H1 (cell line): Measurements from ENCODE around the gene HIPK1. TPM values are rescaled to one million over a fixed set of nuclear protein-coding genes. Genes with fewer than 3 reads are reported as not detected.

Source experiments
- CBX5 ChIP-seq: fragments of 300-800, 300-1000 bp; sonication (generic); IDR thresholded peaks from 2 replicates; pipeline ENCODE4 v1.7.1; 2016; ENCODE audit warnings: antibody characterized with exemption, low read length, low read depth
- CTBP2 ChIP-seq: IDR thresholded peaks from 2 replicates; pipeline ENCODE4 v1.7.0; 2011; ENCODE audit warnings: borderline replicate concordance, mild to moderate bottlenecking, moderate library complexity, mixed read lengths, low read length; ENCODE audit not compliant: insufficient read depth, insufficient read length
- GTF2F1 ChIP-seq: IDR thresholded peaks from 2 replicates; pipeline ENCODE4 v1.6.1; 2012; ENCODE audit warnings: low read depth, low read length, improper control_type of control experiment, borderline replicate concordance
- MAFK ChIP-seq: IDR thresholded peaks from 2 replicates; pipeline ENCODE4 v1.6.1; 2012; ENCODE audit warnings: low read depth, mild to moderate bottlenecking, improper control_type of control experiment, low read length
- NANOG ChIP-seq: IDR thresholded peaks from 2 replicates; pipeline ENCODE4 v1.6.1; 2011; ENCODE audit warnings: low read length, low read depth, mild to moderate bottlenecking, inconsistent platforms; ENCODE audit not compliant: insufficient read depth, poor library complexity, severe bottlenecking
- TAF1 ChIP-seq: IDR thresholded peaks from 2 replicates; pipeline ENCODE4 v1.6.1; 2011; ENCODE audit warnings: mild to moderate bottlenecking, low read depth, low read length
- TEAD4 ChIP-seq: IDR thresholded peaks from 2 replicates; pipeline ENCODE4 v1.6.1; 2012; ENCODE audit warnings: low read depth, low read length, inconsistent platforms, mixed read lengths
- polyA plus RNA-seq, 7 experiments: library from polyadenylated mRNA; depleted of rRNA in 3 of 7; stranded (reverse) in 5 of 7; unstranded in 2 of 7; fragments of >200 nt in 5 of 7; fragments of 200-250 nt in 2 of 7; gene quantifications; 1 replicate in 5 of 7; 2 replicates in 1 of 7; 4 replicates in 1 of 7; pipeline versions ENCODE4 v1.2.1 to v1.2.3, GENCODE V29; 2011 to 2013; ENCODE audit warnings: missing spikeins in 2 of 7, mixed read lengths in 2 of 7
- total RNA-seq: library from RNA; stranded (reverse); fragmentation: NEBNext Ultra II Directional; extraction: Animal tissue kit (Norgen Biotek cat#: 25700); gene quantifications from 2 replicates; pipeline ENCODE4 v1.2.1, GENCODE V29; 2021
- TF ChIP-seq, protein P1 (sequence below): IDR thresholded peaks from 2 replicates; pipeline ENCODE4 v1.6.1; 2012; ENCODE audit warnings: inconsistent platforms

The HIPK1 gene
- total and polyA plus RNA-seq, 2 of the 8 experiments (the other 6 are each of a cell fraction or from before 2014, with no cell fraction given) = 46.2 to 64.3 TPM

DNA sequence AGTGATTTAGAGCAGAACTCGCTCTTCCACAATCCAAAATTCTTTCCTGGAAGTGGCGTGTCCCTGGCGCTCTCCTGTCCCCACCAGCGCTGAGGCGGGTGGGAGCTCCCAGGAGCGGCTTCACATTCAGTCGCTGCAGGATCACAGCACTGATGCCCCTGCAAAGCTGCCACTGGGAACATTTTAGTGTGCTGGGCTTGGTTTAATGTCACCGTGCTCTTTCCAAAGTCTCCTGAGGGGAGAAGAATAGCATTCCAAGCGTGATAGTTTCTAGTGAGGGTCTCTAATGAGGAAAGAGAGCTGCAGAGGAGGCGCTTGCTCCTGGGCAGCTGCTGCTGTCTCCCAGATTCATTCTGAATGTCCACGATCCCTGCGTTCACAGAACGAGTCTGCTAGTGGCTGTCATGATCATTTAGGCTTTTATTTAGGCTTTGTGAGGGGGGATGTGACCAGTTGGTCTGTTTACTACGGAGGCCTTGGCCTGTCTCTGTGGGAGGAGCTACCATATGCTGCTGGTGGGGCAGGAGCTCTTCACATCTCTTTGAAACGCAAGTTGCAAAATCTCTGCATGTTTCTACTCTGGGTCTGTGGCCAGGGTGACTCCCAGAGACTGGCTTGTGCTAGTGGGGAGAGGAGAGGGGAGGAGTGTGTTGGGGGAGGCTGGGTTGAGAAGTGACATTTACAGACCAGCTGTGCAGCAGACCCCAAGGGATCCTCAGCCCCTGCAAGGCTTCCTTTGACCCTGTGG is 73.5 kb downstream of the HIPK1 start (continued):
- no peak for TF ChIP-seq MAFK
- TF ChIP-seq TEAD4 = no peak
- no peak for TF ChIP-seq CTBP2
- no peak for TF ChIP-seq NANOG
- no peak for TF ChIP-seq TAF1
- TF ChIP-seq GTF2F1 = no peak
- no peak for TF ChIP-seq CBX5
- TF ChIP-seq, protein P1, sequence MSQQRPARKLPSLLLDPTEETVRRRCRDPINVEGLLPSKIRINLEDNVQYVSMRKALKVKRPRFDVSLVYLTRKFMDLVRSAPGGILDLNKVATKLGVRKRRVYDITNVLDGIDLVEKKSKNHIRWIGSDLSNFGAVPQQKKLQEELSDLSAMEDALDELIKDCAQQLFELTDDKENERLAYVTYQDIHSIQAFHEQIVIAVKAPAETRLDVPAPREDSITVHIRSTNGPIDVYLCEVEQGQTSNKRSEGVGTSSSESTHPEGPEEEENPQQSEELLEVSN = no peak
